ENCODE data around the gene GGNBP2.

GRCh38 chr17:36500745-36501225, 43.9 kb upstream of the GGNBP2 start:
- TF ChIP-seq CTCF (IDR thresholded peaks at IDR 0.05) (no peak), POLR2A (IDR thresholded peaks at IDR 0.05) (no peak)
